ENCODE results near the gene ATXN8OS.

The ATXN8OS gene

DNA sequence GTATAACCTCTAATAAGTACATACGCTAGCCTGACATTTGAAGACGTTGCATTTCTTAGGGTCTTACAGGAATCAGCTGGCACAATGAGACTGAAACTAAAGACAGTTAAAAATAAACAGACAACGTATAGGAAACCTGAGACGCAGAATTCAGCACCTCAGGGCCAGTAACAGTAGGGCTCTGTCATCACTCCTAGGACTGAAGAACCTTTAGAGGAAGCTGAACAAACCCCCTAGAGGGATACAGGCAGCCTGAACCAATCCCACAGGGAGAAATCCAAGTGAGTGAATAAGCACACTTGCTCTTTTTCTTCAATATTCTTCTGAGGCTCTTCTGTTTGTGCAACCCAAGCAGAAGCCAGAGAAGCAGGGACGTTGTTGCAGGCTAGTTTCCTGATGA, 54.5 kb downstream of the ATXN8OS start:
- DNase-seq (ENCODE audit: low read depth, low spot score): no peak
- TF ChIP-seq, protein P1, sequence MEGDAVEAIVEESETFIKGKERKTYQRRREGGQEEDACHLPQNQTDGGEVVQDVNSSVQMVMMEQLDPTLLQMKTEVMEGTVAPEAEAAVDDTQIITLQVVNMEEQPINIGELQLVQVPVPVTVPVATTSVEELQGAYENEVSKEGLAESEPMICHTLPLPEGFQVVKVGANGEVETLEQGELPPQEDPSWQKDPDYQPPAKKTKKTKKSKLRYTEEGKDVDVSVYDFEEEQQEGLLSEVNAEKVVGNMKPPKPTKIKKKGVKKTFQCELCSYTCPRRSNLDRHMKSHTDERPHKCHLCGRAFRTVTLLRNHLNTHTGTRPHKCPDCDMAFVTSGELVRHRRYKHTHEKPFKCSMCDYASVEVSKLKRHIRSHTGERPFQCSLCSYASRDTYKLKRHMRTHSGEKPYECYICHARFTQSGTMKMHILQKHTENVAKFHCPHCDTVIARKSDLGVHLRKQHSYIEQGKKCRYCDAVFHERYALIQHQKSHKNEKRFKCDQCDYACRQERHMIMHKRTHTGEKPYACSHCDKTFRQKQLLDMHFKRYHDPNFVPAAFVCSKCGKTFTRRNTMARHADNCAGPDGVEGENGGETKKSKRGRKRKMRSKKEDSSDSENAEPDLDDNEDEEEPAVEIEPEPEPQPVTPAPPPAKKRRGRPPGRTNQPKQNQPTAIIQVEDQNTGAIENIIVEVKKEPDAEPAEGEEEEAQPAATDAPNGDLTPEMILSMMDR (IDR thresholded peaks at IDR 0.05; ENCODE audit: low read depth, low read length): no peak
- no peak overlapping the region for H3K4me3 ChIP-seq (ENCODE audit: low read depth, low read length)
- in situ Hi-C loops (cut with HindIII; ENCODE audit: low sequenced_read_pairs): no loop called here

DNA sequence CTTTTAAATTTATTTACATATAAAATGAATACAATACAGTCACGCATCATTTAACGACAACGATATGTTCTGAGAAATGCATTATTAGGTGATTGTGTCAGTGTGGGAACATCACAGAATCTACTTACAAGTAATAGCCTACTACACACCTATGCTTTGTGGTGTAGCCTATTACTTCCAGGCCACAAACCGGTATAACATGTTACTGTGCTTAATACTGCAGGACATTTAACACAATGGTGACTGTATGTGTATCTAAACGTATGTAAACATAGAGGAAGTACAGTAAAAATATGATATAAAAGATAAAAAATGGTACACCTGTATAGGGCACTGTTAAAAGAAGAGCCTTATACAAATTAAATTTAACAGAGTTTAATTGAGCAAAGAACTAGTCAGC, 63.1 kb downstream of the ATXN8OS start:
- TF ChIP-seq, protein P1 (IDR thresholded peaks at IDR 0.05; ENCODE audit: low read depth, low read length): no peak
- DNase-seq (ENCODE audit: low read depth, low spot score): no peak
- in situ Hi-C loops (cut with HindIII; ENCODE audit: low sequenced_read_pairs): no loop called here
- no peak overlapping the region for H3K4me3 ChIP-seq (ENCODE audit: low read depth, low read length)

GRCh38 chr13:70171151-70171550, 63.5 kb downstream of the ATXN8OS start:
- TF ChIP-seq, protein P1 (IDR thresholded peaks at IDR 0.05; ENCODE audit: low read depth, low read length): no peak
- no peak for DNase-seq (ENCODE audit: low read depth, low spot score)
- H3K4me3 ChIP-seq (ENCODE audit: low read depth, low read length): no peak overlapping the region
- in situ Hi-C loops (cut with HindIII; ENCODE audit: low sequenced_read_pairs): no loop called here

DNA sequence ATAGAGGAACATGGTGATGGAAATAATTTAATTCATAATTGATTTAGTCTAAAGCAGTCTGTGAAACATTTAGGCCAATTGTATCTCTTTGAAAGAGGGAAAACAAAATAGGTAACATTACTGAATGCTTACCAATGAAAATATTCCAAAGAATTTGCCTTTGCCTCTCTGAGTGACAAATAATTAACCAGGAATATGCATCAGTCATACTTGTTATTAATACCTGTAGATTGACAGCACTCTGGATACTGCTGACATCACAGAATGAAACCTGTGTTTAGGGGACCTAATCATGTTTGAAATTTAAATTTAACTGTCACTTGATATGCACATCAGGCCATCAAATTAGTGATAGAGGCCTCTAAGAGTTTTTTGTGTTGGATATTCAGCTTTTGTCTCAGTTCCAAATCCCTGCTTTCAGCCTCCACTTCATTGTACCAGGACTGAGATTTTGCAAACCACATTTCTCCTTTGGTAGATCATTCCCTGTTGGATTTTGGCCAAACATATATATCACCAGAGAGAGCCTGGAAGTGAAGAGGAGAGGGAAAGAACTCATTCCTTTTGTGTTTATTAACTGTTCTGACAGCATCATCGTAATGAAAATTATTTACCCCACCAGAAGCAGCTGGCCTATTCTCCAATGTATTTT, 65.4 kb downstream of the ATXN8OS start:
- no peak overlapping the region for H3K4me3 ChIP-seq (ENCODE audit: low read depth, low read length)
- peak; percentile 8 for DNase-seq (ENCODE audit: low read depth, low spot score)
- in situ Hi-C loops (cut with HindIII; ENCODE audit: low sequenced_read_pairs): no loop called here
- TF ChIP-seq, protein P1 (IDR thresholded peaks at IDR 0.05; ENCODE audit: low read depth, low read length): no peak

DNA sequence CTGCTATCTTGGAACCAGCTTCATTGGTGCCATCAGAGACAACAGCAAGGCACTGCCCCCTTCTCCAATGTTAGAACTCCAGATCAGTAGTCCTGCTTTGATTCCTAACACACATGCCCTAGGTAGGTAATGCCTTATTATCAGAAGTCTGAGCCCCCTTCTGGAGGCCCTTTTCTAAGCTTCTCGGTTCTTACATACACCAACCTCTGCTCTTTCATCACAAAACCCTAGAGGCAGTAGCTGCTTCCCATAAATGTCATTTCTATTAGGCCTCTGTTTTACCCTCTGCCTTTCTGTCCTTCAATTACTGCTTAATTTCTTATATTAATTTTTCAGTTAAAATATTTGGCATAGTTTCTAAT, 66.0 kb downstream of the ATXN8OS start:
- in situ Hi-C loops (cut with HindIII; ENCODE audit: low sequenced_read_pairs): no loop called here
- TF ChIP-seq, protein P1 (IDR thresholded peaks at IDR 0.05; ENCODE audit: low read depth, low read length): no peak
- no peak for DNase-seq (ENCODE audit: low read depth, low spot score)
- no peak overlapping the region for H3K4me3 ChIP-seq (ENCODE audit: low read depth, low read length)

DNA sequence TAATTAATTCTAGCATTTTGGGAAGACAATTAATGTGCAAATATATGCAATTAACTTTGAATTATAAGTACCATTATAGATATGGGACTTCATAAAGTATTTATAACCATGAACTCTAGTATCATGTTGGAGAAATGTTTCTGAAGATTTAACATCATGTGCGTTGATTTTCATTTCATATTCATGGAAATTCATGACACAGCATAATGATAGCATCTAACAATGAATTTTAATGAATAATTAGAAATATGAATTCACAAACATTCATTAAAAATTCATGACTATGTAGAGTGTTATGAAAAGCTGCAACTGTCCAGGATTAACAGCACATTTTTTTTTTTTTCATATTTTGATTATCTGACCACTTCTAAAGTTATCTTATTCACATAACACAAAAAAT, 70.7 kb downstream of the ATXN8OS start:
- no peak overlapping the region for H3K4me3 ChIP-seq (ENCODE audit: low read depth, low read length)
- TF ChIP-seq, protein P1 (IDR thresholded peaks at IDR 0.05; ENCODE audit: low read depth, low read length): no peak
- in situ Hi-C loops (cut with HindIII; ENCODE audit: low sequenced_read_pairs): no loop called here
- DNase-seq (ENCODE audit: low read depth, low spot score): no peak
